Activated T-cell treated with anti-CD3 and anti-CD28 coated beads for 24 hours (primary cell): ENCODE data around the gene NOXA1.
A peak's percentile ranks its signal among the peaks of the same experiment; 100 is the strongest.
"Not testable (repeated sequence)": the region's sequence is repeated elsewhere in the genome, so short reads cannot be mapped to it uniquely, and the experiment has no call there.

Experiments
- DNase-seq: peaks from one replicate; pipeline ENCODE4 v3.0.0-alpha.2; 2020; ENCODE audit warnings: low read depth

NOXA1 gene

GRCh38 chr9:137422604-137423513 is at the start of gene NOXA1, which contains the start of gene EXD3:
Gene NOXA1 (plus strand): TSS chr9:137423393. CDS start chr9:137423530, 137 bp downstream.
Gene EXD3 (minus strand): TSS chr9:137423162. CDS start chr9:137395357, 27,805 bp downstream.
- peak; percentile 91 for DNase-seq

GRCh38 chr9:137373611-137373980 is 49.6 kb upstream of the NOXA1 start:
- no peak for DNase-seq

GRCh38 chr9:137374131-137374845 is 48.9 kb upstream of the NOXA1 start:
- no peak for DNase-seq

GRCh38 chr9:137375321-137376058 is 47.7 kb upstream of the NOXA1 start:
- DNase-seq: no peak

GRCh38 chr9:137376386-137376785 is 46.8 kb upstream of the NOXA1 start:
- no peak for DNase-seq

DNA sequence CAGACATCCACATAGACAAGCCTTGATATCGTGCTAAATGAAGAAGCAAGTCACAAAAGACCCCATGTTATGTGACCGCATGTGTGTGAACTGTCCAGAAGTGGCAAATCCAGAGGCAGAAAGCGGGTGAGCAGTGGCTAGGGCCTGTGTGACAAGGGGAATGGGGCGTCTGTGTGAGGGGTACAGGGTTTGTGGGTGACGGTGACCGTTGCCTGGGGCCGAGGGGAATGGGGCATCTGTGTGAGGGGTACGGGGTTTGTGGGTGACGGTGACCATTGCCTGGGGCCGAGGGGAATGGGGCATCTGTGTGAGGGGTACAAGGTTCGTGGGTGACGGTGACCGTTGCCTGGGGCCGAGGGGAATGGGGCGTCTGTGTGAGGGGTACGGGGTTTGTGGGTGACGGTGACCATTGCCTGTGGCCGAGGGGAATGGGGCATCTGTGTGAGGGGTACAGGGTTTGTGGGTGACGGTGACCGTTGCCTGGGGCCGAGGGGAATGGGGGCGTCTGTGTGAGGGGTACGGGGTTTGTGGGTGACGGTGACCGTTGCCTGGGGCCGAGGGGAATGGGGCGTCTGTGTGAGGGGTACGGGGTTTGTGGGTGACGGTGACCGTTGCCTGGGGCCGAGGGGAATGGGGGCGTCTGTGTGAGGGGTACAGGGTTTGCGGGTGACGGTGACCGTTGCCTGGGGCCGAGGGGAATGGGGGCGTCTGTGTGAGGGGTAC is 44.3 kb upstream of the NOXA1 start:
- DNase-seq: not testable (repeated sequence)

GRCh38 chr9:137379761-137380161 is 43.4 kb upstream of the NOXA1 start:
- DNase-seq: no peak

DNA sequence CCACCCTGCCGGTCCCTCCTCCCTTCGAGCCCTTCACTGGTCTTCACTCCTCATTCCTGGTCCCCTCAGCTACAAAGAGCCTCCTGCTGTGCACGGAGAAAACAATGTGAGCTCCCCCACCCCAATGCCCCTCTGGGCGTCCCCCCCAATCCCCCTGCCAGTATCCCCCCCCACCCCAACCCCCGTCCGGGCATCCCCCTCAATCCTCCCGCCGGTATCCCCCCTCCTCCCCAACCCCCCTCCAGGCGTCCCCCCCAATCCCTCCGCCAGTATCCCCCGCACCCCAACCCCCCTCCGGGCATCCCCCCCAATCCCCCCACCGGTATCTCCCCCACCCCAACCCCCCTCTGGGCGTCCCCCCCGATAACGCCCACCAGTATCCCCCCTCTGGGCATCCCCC is 43.0 kb upstream of the NOXA1 start:
- no peak for DNase-seq

DNA sequence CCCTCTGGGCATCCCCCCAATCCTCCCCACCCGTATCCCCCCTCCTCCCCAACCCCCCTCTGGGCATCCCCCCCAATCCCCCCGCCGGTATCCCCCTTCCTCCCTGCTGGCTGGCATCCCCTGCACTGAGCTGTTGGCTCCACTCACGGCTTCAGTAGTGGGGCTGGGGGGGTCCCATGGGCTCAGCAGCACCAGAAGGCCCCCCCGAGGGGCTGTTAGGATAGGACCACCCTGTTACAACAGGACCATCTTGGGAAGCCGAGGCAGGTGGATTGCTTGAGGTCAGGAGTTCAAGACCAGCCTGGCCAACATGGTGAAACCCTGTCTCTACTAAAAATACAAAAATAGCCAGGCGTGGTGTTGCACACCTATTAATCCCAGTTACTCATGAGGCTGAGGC is 42.6 kb upstream of the NOXA1 start:
- no peak for DNase-seq

- no peak for DNase-seq
Observed at GRCh38 chr9:137381501-137382443, 41.4 kb upstream of the NOXA1 start.

DNA sequence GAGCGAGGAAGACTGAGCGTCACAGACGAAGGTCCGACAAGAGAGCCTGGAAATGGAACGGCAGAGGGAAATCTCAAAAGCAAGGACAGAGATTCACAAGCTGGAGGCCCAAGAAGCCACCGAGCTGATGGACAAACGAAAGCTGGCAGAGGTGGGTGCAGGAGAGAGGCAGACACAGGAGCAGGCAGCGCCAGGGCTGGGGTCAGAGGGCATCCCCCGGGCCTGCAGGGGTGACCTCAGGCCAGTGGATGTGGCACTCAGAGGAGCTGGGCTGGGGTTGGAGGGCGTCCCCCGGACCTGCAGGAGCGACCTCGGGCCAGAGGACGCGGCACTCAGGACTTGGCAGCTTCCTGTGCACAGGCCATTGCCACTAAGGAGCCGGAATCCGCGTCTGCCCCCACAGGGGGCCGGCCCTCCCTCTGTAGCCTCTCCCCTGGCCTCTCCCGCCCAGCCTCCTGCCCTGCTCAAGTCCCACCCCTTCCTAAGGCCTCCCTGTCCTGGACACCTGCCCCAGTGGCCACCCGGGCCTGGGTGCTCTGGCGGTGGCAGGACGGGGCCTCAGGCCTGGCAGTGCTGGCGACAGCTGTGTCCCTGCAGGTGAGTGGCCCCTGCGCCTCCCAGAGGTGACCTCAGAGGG is 40.6 kb upstream of the NOXA1 start:
- no peak for DNase-seq

DNA sequence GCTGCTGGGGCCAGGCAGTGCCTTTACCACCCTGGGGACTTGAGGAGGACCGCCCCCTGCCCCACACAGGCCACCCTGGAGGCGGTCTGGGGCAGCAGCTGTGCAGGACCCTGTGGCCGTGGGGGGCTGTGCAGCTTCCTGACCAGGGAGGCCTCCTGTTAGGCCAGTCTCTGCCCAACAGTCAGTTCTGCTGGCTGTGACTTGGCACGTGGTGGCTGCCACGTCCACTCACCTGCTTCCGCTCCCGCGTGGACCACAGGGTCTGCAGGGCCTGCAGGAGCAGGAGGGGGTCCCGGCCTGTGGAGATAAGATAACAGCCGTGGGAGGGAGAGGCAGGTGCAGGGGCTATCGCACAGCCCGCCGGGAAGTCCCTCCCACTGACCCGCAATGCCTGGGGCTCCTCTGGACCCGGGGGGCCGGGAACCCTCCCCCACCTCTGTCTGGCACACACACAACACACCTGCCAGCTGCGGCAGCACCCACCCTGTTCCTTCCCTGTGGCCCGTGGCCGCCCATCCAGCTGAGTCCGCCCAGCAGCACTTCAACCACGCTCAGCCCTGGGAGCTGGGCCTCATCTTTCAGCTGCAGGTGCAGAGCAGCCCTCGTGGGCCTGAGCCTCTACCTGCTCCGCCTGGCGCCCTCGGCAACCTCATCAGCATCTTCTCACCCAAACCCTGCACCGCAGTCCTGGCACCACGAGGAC is 40.0 kb upstream of the NOXA1 start:
- no peak for DNase-seq

DNA sequence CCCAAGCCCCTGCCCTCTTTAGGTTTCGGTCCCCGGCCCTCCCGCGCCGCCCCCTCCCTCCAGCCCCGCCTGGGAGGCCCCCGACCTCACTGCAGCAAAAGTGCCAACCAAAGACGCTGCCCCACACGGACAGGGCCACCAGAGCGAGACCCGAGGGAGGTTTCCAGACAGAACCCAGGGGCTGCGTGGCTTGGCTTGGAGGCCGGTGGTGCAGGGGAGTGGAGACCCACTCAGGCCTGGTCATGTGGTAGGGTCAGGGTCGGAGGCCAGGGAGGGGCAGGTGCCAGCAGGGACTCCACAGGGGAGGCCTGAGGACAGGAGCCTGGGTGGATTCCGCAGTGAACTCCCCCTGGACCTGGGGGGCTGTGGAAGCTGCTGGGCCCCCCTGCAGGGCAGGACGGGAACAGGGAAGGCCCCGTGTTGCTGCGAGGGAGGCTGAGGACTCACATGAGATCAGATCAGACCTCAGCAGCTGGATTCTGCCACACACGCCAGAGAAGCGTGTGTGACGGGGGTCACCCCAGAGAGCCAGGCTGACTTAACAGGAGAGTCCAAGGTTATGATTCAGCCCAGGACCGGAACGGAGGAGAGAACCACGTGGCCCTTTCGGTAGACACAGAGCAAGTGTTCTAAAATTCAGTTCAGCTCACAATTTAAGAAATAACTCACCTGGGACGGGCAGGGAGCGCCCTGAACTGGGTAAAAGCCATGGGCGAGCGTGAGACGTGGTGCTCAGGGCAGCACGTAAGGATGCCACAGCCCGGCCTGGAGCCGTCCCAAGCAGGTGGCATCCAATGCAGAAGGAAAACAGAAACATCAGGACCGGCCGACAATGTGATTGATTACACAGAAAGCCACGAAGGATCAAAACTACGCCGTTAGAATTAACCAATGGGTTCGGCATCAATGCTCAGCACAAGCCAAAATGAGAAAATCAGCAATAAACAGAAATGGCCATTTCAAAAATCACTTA is 39.1 kb upstream of the NOXA1 start:
- DNase-seq: no peak

DNA sequence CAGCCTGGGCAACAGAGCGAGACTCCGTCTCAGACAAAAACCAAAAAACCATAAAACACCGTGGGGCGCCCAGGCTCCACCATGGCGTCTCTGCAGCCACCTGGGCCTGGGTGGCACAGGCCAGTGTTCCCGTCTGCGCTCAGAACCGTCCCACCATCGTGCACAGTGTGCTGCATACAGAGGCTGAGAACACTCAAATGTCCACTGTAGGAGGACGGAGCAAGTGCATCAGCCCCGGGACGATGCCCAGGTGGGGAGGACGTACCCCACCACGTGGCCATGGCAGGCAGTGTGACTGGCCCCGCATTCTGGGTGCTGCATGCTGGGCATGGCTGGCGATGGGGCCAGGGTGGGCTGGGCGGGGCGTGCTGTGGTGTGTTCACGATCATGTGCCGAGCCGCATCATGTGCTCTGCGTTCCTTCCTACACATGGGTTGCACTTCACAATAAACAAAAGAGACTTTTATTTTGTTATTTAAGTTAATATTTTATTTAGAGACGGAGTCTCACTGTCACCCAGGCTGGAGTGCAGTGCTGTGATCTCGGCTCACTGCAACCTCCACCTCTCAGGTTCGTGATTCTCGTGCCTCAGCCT is 38.0 kb upstream of the NOXA1 start:
- no peak for DNase-seq

DNA sequence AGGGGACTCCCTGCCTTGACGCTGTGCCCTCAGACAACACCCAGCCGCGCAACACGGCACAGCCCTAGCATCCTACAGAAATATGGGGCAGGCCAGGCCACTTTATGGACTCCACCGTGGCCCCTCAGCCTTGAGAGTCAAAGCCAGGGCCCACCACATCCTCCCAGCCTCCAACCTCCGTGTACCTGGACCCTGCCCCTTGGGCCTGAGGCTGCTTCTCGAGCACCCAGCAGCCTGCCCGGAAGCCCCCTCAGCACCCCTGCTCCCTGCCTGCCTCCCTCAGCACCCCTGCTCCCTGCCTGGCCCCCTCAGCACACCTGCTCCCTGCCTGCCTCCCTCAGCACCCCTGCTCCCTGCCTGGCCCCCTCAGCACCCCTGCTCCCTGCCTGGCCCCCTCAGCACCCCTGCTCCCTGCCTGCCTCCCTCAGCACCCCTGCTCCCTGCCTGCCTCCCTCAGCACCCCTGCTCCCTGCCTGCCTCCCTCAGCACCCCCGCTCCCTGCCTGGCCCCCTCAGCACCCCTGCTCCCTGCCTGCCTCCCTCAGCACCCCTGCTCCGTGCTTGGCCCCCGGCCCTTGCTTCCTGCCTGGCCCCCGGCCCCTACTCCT is 36.6 kb upstream of the NOXA1 start:
- not testable (repeated sequence) for DNase-seq

GRCh38 chr9:137387114-137387890 is 35.9 kb upstream of the NOXA1 start:
- DNase-seq: peak; percentile 16
